GM23338 (cell line): Measurements from ENCODE around the gene ARHGEF28. TPM values are rescaled to one million over a fixed set of nuclear protein-coding genes. Genes with fewer than 3 reads are reported as not detected.

ENCODE experiments used
- ATAC-seq: fragments of 200-7000 bp; cut with Tn5 transposase; 3 replicates; pipeline ENCODE4 v1.9.1; 2020
- DNase-seq: peaks from one replicate; pipeline ENCODE4 v3.0.0-alpha.2; 2015; ENCODE audit warnings: low spot score
- H2AFZ ChIP-seq: fragments of 200-600 bp; sonication (generic); 2 replicates; pipeline ENCODE4 v1.8.0; 2016; ENCODE audit warnings: antibody characterized with exemption, mild to moderate bottlenecking, moderate library complexity
- H3F3A ChIP-seq: fragments of 200-600 bp; sonication (generic); replicated peaks from 2 replicates; pipeline ENCODE4 v1.8.0; 2017; ENCODE audit warnings: antibody characterized with exemption, mixed run types, low read depth
- H3K27ac ChIP-seq: fragments of 200-600 bp; sonication (generic); 2 replicates; pipeline ENCODE4 v1.6.1; 2016; ENCODE audit warnings: low read depth
- H3K27me3 ChIP-seq: fragments of 200-600 bp; sonication (generic); 2 replicates; pipeline ENCODE4 v1.8.0; 2016; ENCODE audit warnings: mild to moderate bottlenecking, mixed run types, moderate library complexity; ENCODE audit not compliant: insufficient read depth
- H3K36me3 ChIP-seq: fragments of 200-600 bp; sonication (generic); 2 replicates; pipeline ENCODE4 v1.8.0; 2016; ENCODE audit warnings: mild to moderate bottlenecking; ENCODE audit not compliant: insufficient read depth
- H3K4me1 ChIP-seq: fragments of 200-600 bp; sonication (generic); 2 replicates; pipeline ENCODE4 v1.8.0; 2016; ENCODE audit warnings: mild to moderate bottlenecking, moderate library complexity; ENCODE audit not compliant: insufficient read depth
- H3K4me2 ChIP-seq: fragments of 200-600 bp; sonication (generic); 2 replicates; pipeline ENCODE4 v1.7.1; 2017; ENCODE audit warnings: mixed run types
- H3K4me3 ChIP-seq: fragments of 200-600 bp; sonication (generic); 2 replicates; pipeline ENCODE4 v1.6.1; 2016; ENCODE audit warnings: mixed run types
- H3K79me2 ChIP-seq: fragments of 200-600 bp; sonication (generic); replicated peaks from 2 replicates; pipeline ENCODE4 v1.8.0; 2017; ENCODE audit warnings: mild to moderate bottlenecking; ENCODE audit not compliant: insufficient read depth
- H3K9me2 ChIP-seq: fragments of 200-600 bp; sonication (generic); 2 replicates; pipeline ENCODE4 v1.8.0; 2017; ENCODE audit not compliant: insufficient read depth
- H4K20me1 ChIP-seq: fragments of 200-600 bp; sonication (generic); replicated peaks from 2 replicates; pipeline ENCODE4 v1.8.0; 2017; ENCODE audit warnings: mild to moderate bottlenecking; ENCODE audit not compliant: insufficient read depth
- H3K27ac Mint-ChIP-seq: 2 replicates; pipeline ENCODE4 v1.8.0; 2020; ENCODE audit warnings: inconsistent platforms, mild to moderate bottlenecking, moderate library complexity, mixed read lengths
- H3K27me3 Mint-ChIP-seq: 3 replicates; pipeline ENCODE4 v1.8.0; 2022; ENCODE audit warnings: low read depth, mild to moderate bottlenecking, moderate library complexity, mixed read lengths, inconsistent platforms; ENCODE audit not compliant: insufficient read depth, poor library complexity
- H3K36me3 Mint-ChIP-seq: 3 replicates; pipeline ENCODE4 v1.8.0; 2021; ENCODE audit warnings: low read depth, mild to moderate bottlenecking, inconsistent platforms, moderate library complexity, mixed read lengths
- H3K4me1 Mint-ChIP-seq: 3 replicates; pipeline ENCODE4 v1.8.0; 2020; ENCODE audit warnings: mild to moderate bottlenecking, inconsistent platforms, mixed read lengths
- H3K4me3 Mint-ChIP-seq: 3 replicates; pipeline ENCODE4 v1.8.0; 2021; ENCODE audit warnings: moderate library complexity, mild to moderate bottlenecking, inconsistent platforms, mixed read lengths
- H3K9me3 Mint-ChIP-seq: 3 replicates; pipeline ENCODE4 v1.8.0; 2020; ENCODE audit warnings: moderate library complexity, mild to moderate bottlenecking, inconsistent platforms, mixed read lengths
- CREB1 ChIP-seq: fragments of 250-450 bp; sonication (Bioruptor Pico); IDR thresholded peaks from 2 replicates; pipeline ENCODE4 v1.5.0; 2020; ENCODE audit warnings: low read depth, mild to moderate bottlenecking, moderate library complexity
- JUNB ChIP-seq: IDR thresholded peaks from one replicate; pipeline ENCODE4 v1.6.1; 2016; ENCODE audit warnings: antibody characterized with exemption; ENCODE audit not compliant: unreplicated experiment
- STAT1 ChIP-seq: IDR thresholded peaks from one replicate; pipeline ENCODE4 v1.6.1; 2016; ENCODE audit warnings: antibody characterized with exemption; ENCODE audit not compliant: unreplicated experiment
- ZNF462 ChIP-seq: fragments of 250-450 bp; sonication (Bioruptor Pico); IDR thresholded peaks from 2 replicates; pipeline ENCODE4 v1.5.0; 2020; ENCODE audit warnings: mild to moderate bottlenecking, moderate library complexity
- polyA plus RNA-seq: library from polyadenylated mRNA; unstranded; fragments of >200 nt; fragmentation: Nextera tagmentation; extraction: Ambion mirVana; gene quantifications from 2 replicates; pipeline ENCODE4 v1.2.1, GENCODE V29; 2016
- total RNA-seq: library from RNA; depleted of rRNA; stranded (reverse); fragments of >200 nt; shearing (Covaris generic); gene quantifications from 2 replicates; pipeline ENCODE4 v1.2.3, GENCODE V29; 2014

ARHGEF28 gene
- total and polyA plus RNA-seq, 2 experiments from 2014 or later = 0.39 to 1.0 TPM

GRCh38 chr5:73745836-73746235 lies 119.8 kb downstream of the ARHGEF28 start:
- H3K36me3 Mint-ChIP-seq = no peaks in the 10 kb centered on the region
- Histone ChIP-seq H3K4me3 (no peak overlapping the region), H2AFZ (no peak overlapping the region), H3K79me2 (no peaks in the 10 kb centered on the region), H3K36me3 (no peaks in the 10 kb centered on the region), H4K20me1 (no peaks in the 10 kb centered on the region), H3K27me3 (no peaks in the 10 kb centered on the region), H3F3A (no peaks in the 10 kb centered on the region), H3K4me1 (peaks cover 6% of the 10 kb centered on the region; the same call in 1 of the 2 replicates), H3K9me2 (no peaks in the 10 kb centered on the region), H3K27ac (no peak overlapping the region), H3K4me2 (no peak overlapping the region)
- ATAC-seq = no peak
- no peak overlapping the region; the same call in 1 of the 2 replicates for H3K27ac Mint-ChIP-seq
- no peak overlapping the region for H3K4me3 Mint-ChIP-seq
- peaks cover 2% of the 10 kb centered on the region for H3K27me3 Mint-ChIP-seq
- no peak for DNase-seq
- peaks cover 24% of the 10 kb centered on the region for H3K4me1 Mint-ChIP-seq
- no peak for TF ChIP-seq ZNF462 (CRISPR knock-in tag)
- no peaks in the 10 kb centered on the region for H3K9me3 Mint-ChIP-seq

GRCh38 chr5:73746608-73747007 lies 120.6 kb downstream of the ARHGEF28 start:
- no peak for DNase-seq
- Histone ChIP-seq H3K79me2 (no peaks in the 10 kb centered on the region), H4K20me1 (no peaks in the 10 kb centered on the region), H3K36me3 (no peaks in the 10 kb centered on the region), H3K4me3 (no peak overlapping the region), H3K4me2 (no peak overlapping the region), H3K27ac (no peak overlapping the region), H3F3A (no peaks in the 10 kb centered on the region), H2AFZ (no peak overlapping the region), H3K4me1 (peaks cover 6% of the 10 kb centered on the region; the same call in 1 of the 2 replicates), H3K9me2 (no peaks in the 10 kb centered on the region), H3K27me3 (no peaks in the 10 kb centered on the region)
- H3K4me3 Mint-ChIP-seq = no peak overlapping the region
- no peaks in the 10 kb centered on the region for H3K36me3 Mint-ChIP-seq
- peaks cover 24% of the 10 kb centered on the region for H3K4me1 Mint-ChIP-seq
- H3K27me3 Mint-ChIP-seq = peaks cover 2% of the 10 kb centered on the region
- H3K27ac Mint-ChIP-seq = no peak overlapping the region
- no peaks in the 10 kb centered on the region for H3K9me3 Mint-ChIP-seq
- ATAC-seq = no peak
- TF ChIP-seq JUNB (no peak), CREB1 (no peak), ZNF462 (CRISPR knock-in tag) (no peak), STAT1 (no peak)
